B cell (primary cell): ENCODE data around the gene PAFAH1B2. TPM values are rescaled to one million over a fixed set of nuclear protein-coding genes. Genes with fewer than 3 reads are reported as not detected.

ENCODE experiments used
- ATAC-seq: fragments of 200-7000 bp; cut with Tn5 transposase; one replicate; pipeline ENCODE4 v1.10.0; 2021; ENCODE audit warnings: low read depth, mild to moderate bottlenecking, moderate number of reproducible peaks, moderate library complexity
- CTCF ChIA-PET: fragments of 350-600 bp; sonication (Branson Sonifier 250); formaldehyde crosslinking; loops from one replicate; lab custom pipeline; 2021; ENCODE audit warnings: antibody characterized with exemption, inconsistent platforms; lab: Charles Lee
- POLR2A ChIA-PET: fragments of 350-600 bp; sonication (Branson Sonifier 250); formaldehyde crosslinking; loops from one replicate; lab custom pipeline; 2021; ENCODE audit warnings: antibody characterized with exemption; lab: Charles Lee
- DNase-seq: peaks from one replicate; pipeline ENCODE4 v3.0.0; 2013
- H2AFZ ChIP-seq: 2 replicates; pipeline ENCODE4 v1.6.1; 2012; ENCODE audit warnings: mild to moderate bottlenecking, low read depth, low read length; ENCODE audit not compliant: insufficient read depth, poor library complexity, severe bottlenecking
- H3K27ac ChIP-seq, 2 donors: 1 replicate in 1 of 2; 2 replicates in 1 of 2; pipeline ENCODE4 v1.5.1; 2012 to 2013; ENCODE audit warnings: low read length in 2 of 2, mild to moderate bottlenecking in 2 of 2, moderate library complexity in 1 of 2
- H3K27me3 ChIP-seq, 4 experiments: fragments of 200-600 bp in 1 of 4; sonication (generic) in 1 of 4; replicated peaks in 1 of 4; 1 replicate in 2 of 4; 2 replicates in 2 of 4; pipeline versions ENCODE4 v1.6.1 to v1.7.0; 2013 to 2016; ENCODE audit warnings: low read length in 3 of 4, mild to moderate bottlenecking in 2 of 4, mixed read lengths in 1 of 4, moderate library complexity in 1 of 4; ENCODE audit not compliant: insufficient read depth in 4 of 4, control insufficient read depth in 3 of 4; ENCODE audit errors: control extremely low read depth in 1 of 4
- H3K36me3 ChIP-seq, 2 experiments: replicated peaks in 1 of 2; 1 replicate in 1 of 2; 2 replicates in 1 of 2; pipeline versions ENCODE4 v1.6.1 to v1.7.1; 2013; ENCODE audit warnings: low read length in 1 of 2; ENCODE audit not compliant: insufficient read depth in 2 of 2, control insufficient read depth in 1 of 2; ENCODE audit errors: control extremely low read depth in 1 of 2, extremely low read depth in 1 of 2
- H3K4me1 ChIP-seq, 2 donors: fragments of 200-600 bp in 1 of 2; sonication (generic) in 1 of 2; 1 replicate in 1 of 2; 2 replicates in 1 of 2; pipeline versions ENCODE4 v1.5.1 to v1.6.1; 2013 to 2017; ENCODE audit warnings: low read length in 2 of 2; ENCODE audit not compliant: control insufficient read depth in 2 of 2, insufficient read depth in 2 of 2
- H3K4me2 ChIP-seq: replicated peaks from 2 replicates; pipeline ENCODE3; 2012; ENCODE audit warnings: mild to moderate bottlenecking, low read depth, low read length; ENCODE audit not compliant: poor library complexity, severe bottlenecking
- H3K4me3 ChIP-seq, 5 experiments: fragments of 200-600 bp in 1 of 5; sonication (generic) in 1 of 5; 1 replicate in 3 of 5; 2 replicates in 2 of 5; pipeline versions ENCODE4 v1.5.1 to v1.7.0; 2011 to 2016; ENCODE audit warnings: low read length in 4 of 5, mild to moderate bottlenecking in 4 of 5, low read depth in 2 of 5, control low read depth in 1 of 5, moderate library complexity in 1 of 5; ENCODE audit not compliant: insufficient read depth in 1 of 5; ENCODE audit errors: control extremely low read depth in 1 of 5, extremely low read depth in 1 of 5
- H3K79me2 ChIP-seq: fragments of 200-600 bp; sonication (generic); one replicate; pipeline ENCODE4 v1.6.0; 2016; ENCODE audit warnings: low read length; ENCODE audit not compliant: control insufficient read depth, insufficient read depth
- H3K9ac ChIP-seq: fragments of 200-600 bp; sonication (generic); 2 replicates; pipeline ENCODE4 v1.6.1; 2017; ENCODE audit warnings: mild to moderate bottlenecking, low read length, moderate library complexity
- H3K9me3 ChIP-seq, 3 donors: one replicate each; pipeline versions ENCODE4 v1.6.1 to v1.7.1; 2013; ENCODE audit warnings: low read length in 2 of 3; ENCODE audit not compliant: control insufficient read depth in 2 of 3, insufficient read depth in 1 of 3; ENCODE audit errors: control extremely low read depth in 1 of 3
- H4K20me1 ChIP-seq: 2 replicates; pipeline ENCODE4 v1.6.0; 2012; ENCODE audit warnings: mild to moderate bottlenecking, low read length; ENCODE audit not compliant: insufficient read depth, control insufficient read depth, poor library complexity, severe bottlenecking
- H3K27ac Mint-ChIP-seq: one replicate; pipeline ENCODE4 v1.8.0; 2021; ENCODE audit warnings: mixed read lengths
- H3K27me3 Mint-ChIP-seq: one replicate; pipeline ENCODE4 v1.8.0; 2021; ENCODE audit warnings: mixed read lengths
- H3K4me1 Mint-ChIP-seq: one replicate; pipeline ENCODE4 v1.8.0; 2021; ENCODE audit warnings: mixed read lengths
- H3K4me3 Mint-ChIP-seq: one replicate; pipeline ENCODE4 v1.8.0; 2021; ENCODE audit warnings: mixed read lengths
- H3K9me3 Mint-ChIP-seq: one replicate; pipeline ENCODE4 v1.8.0; 2022; ENCODE audit warnings: mixed read lengths; ENCODE audit not compliant: insufficient read depth
- CTCF ChIP-seq: fragments of 200-600 bp; IDR thresholded peaks from one replicate; pipeline ENCODE4 v1.8.0; 2022; ENCODE audit warnings: antibody characterized with exemption, mild to moderate bottlenecking
- EZH2 ChIP-seq: IDR thresholded peaks from 2 replicates; pipeline ENCODE4 v1.6.1; 2012; ENCODE audit warnings: borderline replicate concordance, low read depth, mild to moderate bottlenecking, moderate library complexity, low read length; ENCODE audit not compliant: insufficient read depth, poor library complexity, severe bottlenecking
- WGBS: methylation state at CpG from one replicate; pipeline ENCODE4 v1.1.5; 2013; ENCODE audit warnings: missing lambda C conversion rate; ENCODE audit not compliant: insufficient coverage; 5-methylcytosine and 5-hydroxymethylcytosine counted together
- intact Hi-C: fragments of 100-400 bp; cut with micrococcal nuclease; formaldehyde crosslinking; loops from one replicate; pipeline ENCODE4 v1.10.0; 2022
- polyA plus RNA-seq: library from polyadenylated mRNA; depleted of rRNA; stranded (reverse); fragments of >200 nt; gene quantifications from 2 replicates; pipeline ENCODE4 v1.2.3, GENCODE V29; 2012
- total RNA-seq, 2 donors: library from RNA; stranded (reverse); fragments of 120-200 nt in 1 of 2; gene quantifications; 1 replicate in 1 of 2; 2 replicates in 1 of 2; pipeline versions ENCODE4 v1.2.3 to v1.2.4, GENCODE V29; 2013 to 2022

Gene PAFAH1B2
- total and polyA plus RNA-seq, 2 donors (not counting 1 experiment from before 2014, with no cell fraction given): 10.7 to 103 TPM

GRCh38 chr11:117180020-117180419 lies 35.9 kb downstream of the PAFAH1B2 start:
- Histone ChIP-seq H4K20me1 (no peaks in the 10 kb centered on the region), H3K9ac (peak overlapping the region; percentile 81), H3K79me2 (peaks cover 28% of the 10 kb centered on the region), H3K4me1 (peaks cover 27 to 42% of the 10 kb centered on the region in 2 donors), H2AFZ (peak overlapping the region; percentile 51), H3K9me3 (no peaks in the 10 kb centered on the region), H3K4me2 (peak overlapping the region; percentile 86), H3K36me3 (peaks cover 0 to 35% of the 10 kb centered on the region in 2 experiments), H3K4me3 (peak overlapping the region; percentile 68 to 85 (median 81)), H3K27me3 (no peaks in the 10 kb centered on the region), H3K27ac (peak overlapping the region; percentile 84)
- intact Hi-C loops: no loop called here
- Mint-ChIP-seq H3K27me3 (no peaks in the 10 kb centered on the region), H3K9me3 (no peaks in the 10 kb centered on the region), H3K4me1 (peaks cover 42% of the 10 kb centered on the region), H3K27ac (peak overlapping the region; percentile 96), H3K4me3 (peak overlapping the region; percentile 99)
- POLR2A ChIA-PET: interaction anchor here (1.4 to 3.7 kb wide), 4 partner anchors 9 to 51 kb away, joined by 4 to 34 read pairs (median 22); partner anchors contain the start of gene PAFAH1B2
- TF ChIP-seq EZH2 (no peak), CTCF (no peak)
- CTCF ChIA-PET: interaction anchor here (0.9 to 14.8 kb wide), 11 partner anchors 10 to 390 kb away, joined by 3 to 309 read pairs (median 7); partner anchors contain the start of genes PAFAH1B2, PCSK7 and RNF214
- DNase-seq: no peak
- no peak for ATAC-seq
- WGBS: 15% methylated on average over 3 of the region's 4 CpGs
